HG03097 (cell line): ENCODE results near the gene CRACR2B.

Source experiments
- ATAC-seq: cut with Tn5 transposase; IDR thresholded peaks from one replicate; pipeline ENCODE4 v1.9.1; 2021; ENCODE audit not compliant: unreplicated experiment, low FRiP score

The CRACR2B gene

GRCh38 chr11:837189-837989, 9.7 kb downstream of the CRACR2B start:
- no peak for ATAC-seq

- ATAC-seq: no peak
These were observed 10.2 kb downstream of the CRACR2B start for GRCh38 chr11:837990-838307.

GRCh38 chr11:838441-839279, 10.9 kb downstream of the CRACR2B start:
- ATAC-seq: no peak

- ATAC-seq: no peak
These were observed 11.5 kb downstream of the CRACR2B start for GRCh38 chr11:839280-839623.

GRCh38 chr11:839875-840617, 12.3 kb downstream of the CRACR2B start:
- no peak for ATAC-seq

GRCh38 chr11:841981-842369, 14.3 kb downstream of the CRACR2B start:
- peak; percentile 23 for ATAC-seq

- peak; percentile 49 for ATAC-seq
These were observed 14.8 kb downstream of the CRACR2B start, which contains the start of the genes POLR2L and TSPAN4 for GRCh38 chr11:842370-843002. Gene POLR2L (minus strand): TSS chr11:842529. CDS start chr11:842508, 21 bp downstream. Gene TSPAN4 (plus strand): TSS chr11:842852. CDS start chr11:850305, 7,453 bp downstream.

GRCh38 chr11:843086-843734, 15.5 kb downstream of the CRACR2B start:
- ATAC-seq: no peak

GRCh38 chr11:843818-844692, 16.3 kb downstream of the CRACR2B start:
- ATAC-seq: no peak

GRCh38 chr11:844693-845644, 17.2 kb downstream of the CRACR2B start:
- no peak for ATAC-seq

- ATAC-seq: no peak
These were observed 18.3 kb downstream of the CRACR2B start for GRCh38 chr11:845872-846495.

- ATAC-seq: no peak
These were observed 18.9 kb downstream of the CRACR2B start for GRCh38 chr11:846496-847098.

GRCh38 chr11:847876-848275, 20.2 kb downstream of the CRACR2B start:
- no peak for ATAC-seq

- ATAC-seq: no peak
These were observed 20.7 kb downstream of the CRACR2B start for GRCh38 chr11:848380-848931.

- no peak for ATAC-seq
These were observed 21.5 kb downstream of the CRACR2B start for GRCh38 chr11:849104-849824.
